GM23248 (cell line): ENCODE results near the gene DOCK3. TPM values are rescaled to one million over a fixed set of nuclear protein-coding genes. Genes with fewer than 3 reads are reported as not detected.
"Not testable (repeated sequence)": the region's sequence is repeated elsewhere in the genome, so short reads cannot be mapped to it uniquely, and the experiment has no call there.

ENCODE experiments used
- DNase-seq: peaks from one replicate; pipeline ENCODE4 v3.0.0-alpha.2; 2015
- H2AFZ ChIP-seq: fragments of 200-600 bp; sonication (generic); 2 replicates; pipeline ENCODE4 v1.6.1; 2016; ENCODE audit warnings: antibody characterized with exemption
- H3F3A ChIP-seq: fragments of 200-600 bp; sonication (generic); 2 replicates; pipeline ENCODE4 v1.6.1; 2016; ENCODE audit warnings: mild to moderate bottlenecking, antibody characterized with exemption, mixed run types; ENCODE audit not compliant: insufficient read depth
- H3K27ac ChIP-seq: fragments of 200-600 bp; sonication (generic); 2 replicates; pipeline ENCODE4 v1.5.1; 2016; ENCODE audit warnings: mild to moderate bottlenecking
- H3K27me3 ChIP-seq: fragments of 200-600 bp; sonication (generic); replicated peaks from 2 replicates; pipeline ENCODE4 v1.6.1; 2016; ENCODE audit warnings: mild to moderate bottlenecking; ENCODE audit not compliant: insufficient read depth
- H3K36me3 ChIP-seq: fragments of 200-600 bp; sonication (generic); 2 replicates; pipeline ENCODE4 v1.6.1; 2016; ENCODE audit warnings: low read depth, mild to moderate bottlenecking
- H3K4me1 ChIP-seq: fragments of 200-600 bp; sonication (generic); 2 replicates; pipeline ENCODE4 v1.6.1; 2016; ENCODE audit warnings: mild to moderate bottlenecking; ENCODE audit not compliant: insufficient read depth
- H3K4me2 ChIP-seq: fragments of 200-600 bp; sonication (generic); one replicate; pipeline ENCODE4 v1.6.1; 2016; ENCODE audit warnings: mild to moderate bottlenecking; ENCODE audit not compliant: unreplicated experiment
- H3K4me3 ChIP-seq: fragments of 200-600 bp; sonication (generic); 2 replicates; pipeline ENCODE4 v1.5.1; 2016; ENCODE audit warnings: mild to moderate bottlenecking
- H3K79me2 ChIP-seq: fragments of 200-600 bp; sonication (generic); 2 replicates; pipeline ENCODE4 v1.6.1; 2016; ENCODE audit warnings: mild to moderate bottlenecking; ENCODE audit not compliant: insufficient read depth
- H3K9ac ChIP-seq: fragments of 200-600 bp; sonication (generic); 2 replicates; pipeline ENCODE4 v1.6.1; 2016; ENCODE audit warnings: mild to moderate bottlenecking
- H3K9me2 ChIP-seq: fragments of 200-600 bp; sonication (generic); 2 replicates; pipeline ENCODE4 v1.6.1; 2016; ENCODE audit warnings: mixed run types, mild to moderate bottlenecking, moderate library complexity; ENCODE audit not compliant: insufficient read depth
- H3K9me3 ChIP-seq: fragments of 200-600 bp; sonication (generic); one replicate; pipeline ENCODE4 v1.6.1; 2017; ENCODE audit warnings: low read depth
- H4K20me1 ChIP-seq: fragments of 200-600 bp; sonication (generic); 2 replicates; pipeline ENCODE4 v1.6.0; 2016; ENCODE audit not compliant: insufficient read depth
- EZH2 ChIP-seq: fragments of 200-600 bp; sonication (generic); IDR thresholded peaks from 2 replicates; pipeline ENCODE4 v1.6.1; 2018; ENCODE audit warnings: antibody characterized with exemption, mild to moderate bottlenecking; ENCODE audit not compliant: insufficient read depth, poor library complexity, severe bottlenecking
- EZH2phosphoT487 ChIP-seq: fragments of 200-600 bp; sonication (generic); IDR thresholded peaks from 2 replicates; pipeline ENCODE4 v1.6.1; 2018; ENCODE audit warnings: antibody characterized with exemption, moderate library complexity, mild to moderate bottlenecking, low read depth; ENCODE audit not compliant: insufficient read depth
- WGBS, 2 experiments: methylation state at CpG; one replicate each; pipeline ENCODE4 v1.1.6; 2015 to 2017; ENCODE audit warnings: low lambda C conversion rate in 2 of 2, low coverage in 1 of 2; ENCODE audit errors: missing lambda C conversion rate in 2 of 2; 5-methylcytosine and 5-hydroxymethylcytosine counted together
- in situ Hi-C: fragments of 300-500 bp; cut with MboI; formaldehyde crosslinking; loops from 2 replicates; pipeline ENCODE4 v1.15.0; 2020
- polyA plus RNA-seq: library from polyadenylated mRNA; unstranded; fragments of >200 nt; fragmentation: Nextera tagmentation; extraction: Ambion mirVana; gene quantifications from 2 replicates; pipeline ENCODE4 v1.2.1, GENCODE V29; 2016
- total RNA-seq: library from RNA; depleted of rRNA; stranded (reverse); fragments of >200 nt; shearing (Covaris generic); gene quantifications from 2 replicates; pipeline ENCODE4 v1.2.3, GENCODE V29; 2014

DOCK3 gene
- total and polyA plus RNA-seq, 2 experiments from 2014 or later, result 0.23 to 0.43 TPM

- Histone ChIP-seq H3K4me1 (no peaks in the 10 kb centered on the region), H3K4me3 (peak overlapping the region; percentile 45), H3K79me2 (no peaks in the 10 kb centered on the region), H4K20me1 (no peaks in the 10 kb centered on the region), H3K27ac (no peak overlapping the region), H3K9ac (no peak overlapping the region), H2AFZ (peak overlapping the region; percentile 33; the same call in 1 of the 2 replicates), H3K36me3 (no peaks in the 10 kb centered on the region), H3K9me3 (no peaks in the 10 kb centered on the region), H3K9me2 (no peaks in the 10 kb centered on the region), H3F3A (no peaks in the 10 kb centered on the region), H3K4me2 (no peak overlapping the region), H3K27me3 (no peaks in the 10 kb centered on the region)
- TF ChIP-seq EZH2, result no peak
- TF ChIP-seq EZH2phosphoT487, result no peak
- 9 to 22% methylated on average over 2 of the region's 2 CpGs for WGBS, 2 experiments
- in situ Hi-C loops, result no loop called here
- DNase-seq, result no peak
Observed at GRCh38 chr3:50950591-50950990, 275.9 kb downstream of the DOCK3 start.

- TF ChIP-seq EZH2phosphoT487 (no peak), EZH2 (no peak)
- Histone ChIP-seq H3K9me3 (no peaks in the 10 kb centered on the region), H3F3A (no peaks in the 10 kb centered on the region), H4K20me1 (no peaks in the 10 kb centered on the region), H3K4me1 (no peaks in the 10 kb centered on the region), H3K27ac (no peak overlapping the region), H2AFZ (no peak overlapping the region), H3K9me2 (no peaks in the 10 kb centered on the region), H3K36me3 (no peaks in the 10 kb centered on the region), H3K9ac (no peak overlapping the region), H3K27me3 (no peaks in the 10 kb centered on the region), H3K4me3 (no peak overlapping the region), H3K79me2 (no peaks in the 10 kb centered on the region), H3K4me2 (no peak overlapping the region)
- 19 to 20% methylated on average over 5 of the region's 5 CpGs for WGBS, 2 experiments
- DNase-seq, result no peak
- in situ Hi-C loops, result no loop called here
Observed at GRCh38 chr3:50953825-50954414, 279.2 kb downstream of the DOCK3 start.

- DNase-seq, result no peak
- Histone ChIP-seq H3K4me1 (no peaks in the 10 kb centered on the region), H3K4me2 (no peak overlapping the region), H3K9ac (no peak overlapping the region), H3F3A (no peaks in the 10 kb centered on the region), H3K27me3 (0 out of 2 replicates have a peak, but pooled peaks cover 8% of the 10 kb centered on the region), H3K9me3 (no peaks in the 10 kb centered on the region), H3K36me3 (no peaks in the 10 kb centered on the region), H3K79me2 (no peaks in the 10 kb centered on the region), H3K27ac (no peak overlapping the region), H3K9me2 (no peaks in the 10 kb centered on the region), H2AFZ (no peak overlapping the region), H3K4me3 (no peak overlapping the region), H4K20me1 (no peaks in the 10 kb centered on the region)
- WGBS, 2 experiments, result 56 to 64% methylated on average over 1 of the region's 1 CpG
- in situ Hi-C loops, result no loop called here
- no peak for TF ChIP-seq EZH2phosphoT487
- TF ChIP-seq EZH2, result no peak
Observed at GRCh38 chr3:50961386-50961785, 286.7 kb downstream of the DOCK3 start.

- Histone ChIP-seq H3K36me3 (no peaks in the 10 kb centered on the region), H3K4me3 (no peak overlapping the region), H3K9ac (no peak overlapping the region), H3K9me2 (no peaks in the 10 kb centered on the region), H3K27ac (no peak overlapping the region), H3K9me3 (no peaks in the 10 kb centered on the region), H3F3A (no peaks in the 10 kb centered on the region), H4K20me1 (no peaks in the 10 kb centered on the region), H3K27me3 (no peaks in the 10 kb centered on the region), H3K4me1 (no peaks in the 10 kb centered on the region), H3K4me2 (no peak overlapping the region), H3K79me2 (no peaks in the 10 kb centered on the region), H2AFZ (no peak overlapping the region)
- 2% methylated on average over 3 of the region's 3 CpGs for WGBS, 2 experiments
- in situ Hi-C loops, result no loop called here
- peak; percentile 63 for DNase-seq
- TF ChIP-seq EZH2phosphoT487 (no peak), EZH2 (no peak)
Observed at GRCh38 chr3:50971487-50971924, 296.8 kb downstream of the DOCK3 start.

- in situ Hi-C loops, result no loop called here
- DNase-seq, result no peak
- 39 to 64% methylated on average over 2 of the region's 2 CpGs for WGBS, 2 experiments
- Histone ChIP-seq H2AFZ (no peak overlapping the region), H3K4me1 (no peaks in the 10 kb centered on the region), H3K36me3 (no peaks in the 10 kb centered on the region), H3K9ac (no peak overlapping the region), H3K79me2 (no peaks in the 10 kb centered on the region), H3F3A (no peaks in the 10 kb centered on the region), H3K9me2 (no peaks in the 10 kb centered on the region), H3K4me2 (no peak overlapping the region), H3K27ac (no peak overlapping the region), H3K4me3 (no peak overlapping the region), H3K9me3 (no peaks in the 10 kb centered on the region), H3K27me3 (no peaks in the 10 kb centered on the region), H4K20me1 (no peaks in the 10 kb centered on the region)
- TF ChIP-seq EZH2 (no peak), EZH2phosphoT487 (no peak)
Observed at GRCh38 chr3:50972029-50972428, 297.3 kb downstream of the DOCK3 start.

GRCh38 chr3:50978586-50978985, 303.9 kb downstream of the DOCK3 start:
- H3K27ac ChIP-seq, result not testable (repeated sequence)

More at GRCh38 chr3:50978586-50978985, 303.9 kb downstream of the DOCK3 start:
- H3K4me3 ChIP-seq, H3K36me3 ChIP-seq, H2AFZ ChIP-seq, DNase-seq, H3K4me2 ChIP-seq, in situ Hi-C loops, H4K20me1 ChIP-seq, H3K9me3 ChIP-seq, H3K9me2 ChIP-seq, H3K9ac ChIP-seq, H3K4me1 ChIP-seq, H3F3A ChIP-seq, H3K79me2 ChIP-seq: not testable (repeated sequence)
- H3K27me3 ChIP-seq, result peaks cover 11% of the 10 kb centered on the region
- 61 to 64% methylated on average over 17 to 18 of the region's 18 CpGs for WGBS, 2 experiments
